ENCODE data around the gene ICAM5. TPM values are rescaled to one million over a fixed set of nuclear protein-coding genes. Genes with fewer than 3 reads are reported as not detected.

Gene ICAM5
- total and polyA plus RNA-seq, 9 of the 15 experiments (the other 6 are each of a cell fraction or from before 2014, with no cell fraction given), result 0.10 to 114 (median 13.7) TPM

DNA sequence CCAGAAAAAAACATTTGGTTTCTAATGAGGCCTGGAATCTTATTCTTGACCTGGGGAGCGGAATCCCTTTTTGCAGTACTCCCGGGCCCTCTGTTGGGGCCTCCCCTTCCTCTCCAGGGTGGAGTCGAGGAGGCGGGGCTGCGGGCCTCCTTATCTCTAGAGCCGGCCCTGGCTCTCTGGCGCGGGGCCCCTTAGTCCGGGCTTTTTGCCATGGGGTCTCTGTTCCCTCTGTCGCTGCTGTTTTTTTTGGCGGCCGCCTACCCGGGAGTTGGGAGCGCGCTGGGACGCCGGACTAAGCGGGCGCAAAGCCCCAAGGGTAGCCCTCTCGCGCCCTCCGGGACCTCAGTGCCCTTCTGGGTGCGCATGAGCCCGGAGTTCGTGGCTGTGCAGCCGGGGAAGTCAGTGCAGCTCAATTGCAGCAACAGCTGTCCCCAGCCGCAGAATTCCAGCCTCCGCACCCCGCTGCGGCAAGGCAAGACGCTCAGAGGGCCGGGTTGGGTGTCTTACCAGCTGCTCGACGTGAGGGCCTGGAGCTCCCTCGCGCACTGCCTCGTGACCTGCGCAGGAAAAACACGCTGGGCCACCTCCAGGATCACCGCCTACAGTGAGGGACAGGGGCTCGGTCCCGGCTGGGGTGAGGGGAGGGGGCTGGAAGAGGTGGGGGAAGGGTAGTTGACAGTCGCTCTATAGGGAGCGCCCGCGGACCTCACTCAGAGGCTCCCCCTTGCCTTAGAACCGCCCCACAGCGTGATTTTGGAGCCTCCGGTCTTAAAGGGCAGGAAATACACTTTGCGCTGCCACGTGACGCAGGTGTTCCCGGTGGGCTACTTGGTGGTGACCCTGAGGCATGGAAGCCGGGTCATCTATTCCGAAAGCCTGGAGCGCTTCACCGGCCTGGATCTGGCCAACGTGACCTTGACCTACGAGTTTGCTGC is 2.7 kb upstream of the ICAM5 start, which contains the start of gene ICAM4 (continued):
- TF ChIP-seq, protein P1, sequence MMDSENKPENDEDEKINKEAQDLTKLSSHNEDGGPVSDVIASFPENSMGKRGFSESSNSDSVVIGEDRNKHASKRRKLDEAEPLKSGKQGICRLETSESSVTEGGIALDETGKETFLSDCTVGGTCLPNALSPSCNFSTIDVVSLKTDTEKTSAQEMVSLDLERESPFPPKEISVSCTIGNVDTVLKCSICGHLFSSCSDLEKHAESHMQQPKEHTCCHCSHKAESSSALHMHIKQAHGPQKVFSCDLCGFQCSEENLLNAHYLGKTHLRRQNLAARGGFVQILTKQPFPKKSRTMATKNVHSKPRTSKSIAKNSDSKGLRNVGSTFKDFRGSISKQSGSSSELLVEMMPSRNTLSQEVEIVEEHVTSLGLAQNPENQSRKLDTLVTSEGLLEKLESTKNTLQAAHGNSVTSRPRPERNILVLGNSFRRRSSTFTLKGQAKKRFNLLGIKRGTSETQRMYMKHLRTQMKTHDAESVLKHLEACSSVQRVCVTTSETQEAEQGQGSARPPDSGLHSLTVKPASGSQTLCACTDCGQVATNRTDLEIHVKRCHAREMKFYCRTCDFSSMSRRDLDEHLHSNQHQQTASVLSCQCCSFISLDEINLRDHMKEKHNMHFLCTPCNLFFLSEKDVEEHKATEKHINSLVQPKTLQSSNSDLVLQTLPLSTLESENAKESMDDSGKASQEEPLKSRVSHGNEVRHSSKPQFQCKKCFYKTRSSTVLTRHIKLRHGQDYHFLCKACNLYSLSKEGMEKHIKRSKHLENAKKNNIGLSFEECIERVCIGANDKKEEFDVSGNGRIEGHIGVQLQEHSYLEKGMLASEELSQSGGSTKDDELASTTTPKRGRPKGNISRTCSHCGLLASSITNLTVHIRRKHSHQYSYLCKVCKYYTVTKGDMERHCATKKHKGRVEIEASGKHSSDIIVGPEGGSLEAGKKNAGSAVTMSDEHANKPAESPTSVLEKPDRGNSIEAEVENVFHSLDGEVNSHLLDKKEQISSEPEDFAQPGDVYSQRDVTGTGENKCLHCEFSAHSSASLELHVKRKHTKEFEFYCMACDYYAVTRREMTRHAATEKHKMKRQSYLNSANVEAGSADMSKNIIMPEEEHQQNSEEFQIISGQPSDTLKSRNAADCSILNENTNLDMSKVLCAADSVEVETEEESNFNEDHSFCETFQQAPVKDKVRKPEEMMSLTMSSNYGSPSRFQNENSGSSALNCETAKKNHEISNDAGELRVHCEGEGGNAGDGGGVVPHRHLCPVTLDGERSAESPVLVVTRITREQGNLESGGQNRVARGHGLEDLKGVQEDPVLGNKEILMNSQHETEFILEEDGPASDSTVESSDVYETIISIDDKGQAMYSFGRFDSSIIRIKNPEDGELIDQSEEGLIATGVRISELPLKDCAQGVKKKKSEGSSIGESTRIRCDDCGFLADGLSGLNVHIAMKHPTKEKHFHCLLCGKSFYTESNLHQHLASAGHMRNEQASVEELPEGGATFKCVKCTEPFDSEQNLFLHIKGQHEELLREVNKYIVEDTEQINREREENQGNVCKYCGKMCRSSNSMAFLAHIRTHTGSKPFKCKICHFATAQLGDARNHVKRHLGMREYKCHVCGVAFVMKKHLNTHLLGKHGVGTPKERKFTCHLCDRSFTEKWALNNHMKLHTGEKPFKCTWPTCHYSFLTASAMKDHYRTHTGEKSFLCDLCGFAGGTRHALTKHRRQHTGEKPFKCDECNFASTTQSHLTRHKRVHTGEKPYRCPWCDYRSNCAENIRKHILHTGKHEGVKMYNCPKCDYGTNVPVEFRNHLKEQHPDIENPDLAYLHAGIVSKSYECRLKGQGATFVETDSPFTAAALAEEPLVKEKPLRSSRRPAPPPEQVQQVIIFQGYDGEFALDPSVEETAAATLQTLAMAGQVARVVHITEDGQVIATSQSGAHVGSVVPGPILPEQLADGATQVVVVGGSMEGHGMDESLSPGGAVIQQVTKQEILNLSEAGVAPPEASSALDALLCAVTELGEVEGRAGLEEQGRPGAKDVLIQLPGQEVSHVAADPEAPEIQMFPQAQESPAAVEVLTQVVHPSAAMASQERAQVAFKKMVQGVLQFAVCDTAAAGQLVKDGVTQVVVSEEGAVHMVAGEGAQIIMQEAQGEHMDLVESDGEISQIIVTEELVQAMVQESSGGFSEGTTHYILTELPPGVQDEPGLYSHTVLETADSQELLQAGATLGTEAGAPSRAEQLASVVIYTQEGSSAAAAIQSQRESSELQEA (IDR thresholded peaks at IDR 0.05; ENCODE audit: low read depth), result no peak
- TF ChIP-seq NONO (IDR thresholded peaks at IDR 0.05; ENCODE audit: low read depth in 2 of 2, low read length in 1 of 2) (peak in 1 of 2 experiments; percentile 40; a peak in 1 of 4 replicates), POLR2AphosphoS5 (IDR thresholded peaks at IDR 0.05; ENCODE audit: control insufficient read depth, insufficient read depth, low read depth, low read length) (peak; percentile 71; the same call in 1 of the 2 replicates), HMGN3 (IDR thresholded peaks at IDR 0.05; ENCODE audit: borderline replicate concordance, extremely low read depth, insufficient read length, low read depth, low read length) (peak; percentile 83), SMAD1 (IDR thresholded peaks at IDR 0.05; ENCODE audit: low read depth, low read length, partially characterized antibody) (peak; percentile 52), FOXM1 (IDR thresholded peaks at IDR 0.05; ENCODE audit: low read depth) (0 out of 2 replicates have a peak, but pooled peaks have one; percentile 32), FOXM1 (CRISPR knock-in tag; IDR thresholded peaks at IDR 0.05; ENCODE audit: low read depth) (no peak), MTA1 (IDR thresholded peaks at IDR 0.05; ENCODE audit: borderline replicate concordance) (no peak), BCL6 (CRISPR knock-in tag; IDR thresholded peaks at IDR 0.05) (no peak), KDM5B (IDR thresholded peaks at IDR 0.05; ENCODE audit: insufficient replicate concordance, low read depth, low read length) (peak; percentile 23), ADNP (tag; IDR thresholded peaks at IDR 0.05) (peak; percentile 44; the same call in 1 of the 2 replicates), KLF13 (tag; IDR thresholded peaks at IDR 0.05; ENCODE audit: borderline replicate concordance, low read depth) (no peak), NFE2L1 (tag; IDR thresholded peaks at IDR 0.05; ENCODE audit: borderline replicate concordance, low read depth) (no peak), CCNT2 (IDR thresholded peaks at IDR 0.05; ENCODE audit: borderline replicate concordance, extremely low read depth, insufficient read length, low read depth, low read length) (peak; percentile 90), TBP (optimal IDR thresholded peaks at IDR 0.05; ENCODE audit: low read depth, low read length) (peak; percentile 60)
- TF ChIP-seq, protein P2, sequence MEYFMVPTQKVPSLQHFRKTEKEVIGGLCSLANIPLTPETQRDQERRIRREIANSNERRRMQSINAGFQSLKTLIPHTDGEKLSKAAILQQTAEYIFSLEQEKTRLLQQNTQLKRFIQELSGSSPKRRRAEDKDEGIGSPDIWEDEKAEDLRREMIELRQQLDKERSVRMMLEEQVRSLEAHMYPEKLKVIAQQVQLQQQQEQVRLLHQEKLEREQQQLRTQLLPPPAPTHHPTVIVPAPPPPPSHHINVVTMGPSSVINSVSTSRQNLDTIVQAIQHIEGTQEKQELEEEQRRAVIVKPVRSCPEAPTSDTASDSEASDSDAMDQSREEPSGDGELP (CRISPR knock-in tag; IDR thresholded peaks at IDR 0.05; ENCODE audit: borderline replicate concordance), result peak; percentile 95

All from K562 (cell line).